C4-2B (cell line): ENCODE measurements around the gene PCSK1.

Experiments used
- ZFX ChIP-seq: fragments of 450-650 bp; IDR thresholded peaks from 2 replicates; pipeline ENCODE4 v1.6.1; 2017
- TF ChIP-seq, protein P1 (sequence below): fragments of 450-650 bp; conservative IDR thresholded peaks from 2 replicates; pipeline ENCODE4 v1.5.1; 2017; ENCODE audit warnings: mild to moderate bottlenecking

DNA sequence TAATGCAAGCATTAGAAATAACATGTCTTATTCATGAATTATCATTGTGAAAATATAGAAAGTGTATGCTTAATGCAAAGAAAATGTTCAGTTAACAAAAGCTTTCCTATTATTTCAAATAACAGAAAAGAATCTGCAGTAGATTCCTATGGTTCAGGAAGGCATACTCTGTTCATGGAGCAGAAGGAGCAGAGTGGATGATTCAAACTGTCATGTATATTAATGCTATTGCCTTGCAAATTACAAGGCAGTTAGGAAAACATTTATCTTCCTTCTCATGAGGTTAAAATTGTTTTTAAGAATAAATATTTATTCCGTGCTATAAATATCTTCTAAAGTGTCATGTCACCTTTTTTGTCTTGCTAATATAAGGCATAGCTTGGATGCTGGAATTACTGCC, 47.5 kb downstream of the PCSK1 start:
- TF ChIP-seq, protein P1, sequence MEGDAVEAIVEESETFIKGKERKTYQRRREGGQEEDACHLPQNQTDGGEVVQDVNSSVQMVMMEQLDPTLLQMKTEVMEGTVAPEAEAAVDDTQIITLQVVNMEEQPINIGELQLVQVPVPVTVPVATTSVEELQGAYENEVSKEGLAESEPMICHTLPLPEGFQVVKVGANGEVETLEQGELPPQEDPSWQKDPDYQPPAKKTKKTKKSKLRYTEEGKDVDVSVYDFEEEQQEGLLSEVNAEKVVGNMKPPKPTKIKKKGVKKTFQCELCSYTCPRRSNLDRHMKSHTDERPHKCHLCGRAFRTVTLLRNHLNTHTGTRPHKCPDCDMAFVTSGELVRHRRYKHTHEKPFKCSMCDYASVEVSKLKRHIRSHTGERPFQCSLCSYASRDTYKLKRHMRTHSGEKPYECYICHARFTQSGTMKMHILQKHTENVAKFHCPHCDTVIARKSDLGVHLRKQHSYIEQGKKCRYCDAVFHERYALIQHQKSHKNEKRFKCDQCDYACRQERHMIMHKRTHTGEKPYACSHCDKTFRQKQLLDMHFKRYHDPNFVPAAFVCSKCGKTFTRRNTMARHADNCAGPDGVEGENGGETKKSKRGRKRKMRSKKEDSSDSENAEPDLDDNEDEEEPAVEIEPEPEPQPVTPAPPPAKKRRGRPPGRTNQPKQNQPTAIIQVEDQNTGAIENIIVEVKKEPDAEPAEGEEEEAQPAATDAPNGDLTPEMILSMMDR, result no peak
- no peak for TF ChIP-seq ZFX
